C4-2B (cell line): ENCODE data around the gene COMMD7.

Experiments used
- CTCF ChIP-seq: fragments of 450-650 bp; conservative IDR thresholded peaks from 2 replicates; pipeline ENCODE4 v1.5.1; 2017; ENCODE audit warnings: mild to moderate bottlenecking
- ZFX ChIP-seq: fragments of 450-650 bp; IDR thresholded peaks from 2 replicates; pipeline ENCODE4 v1.6.1; 2017

GRCh38 chr20:32667027-32667426 lies 76.2 kb downstream of the COMMD7 start:
- TF ChIP-seq CTCF: no peak
- no peak for TF ChIP-seq ZFX
